K562 (cell line): ENCODE results near the gene HMGCLL1. TPM values are rescaled to one million over a fixed set of nuclear protein-coding genes. Genes with fewer than 3 reads are reported as not detected.

ENCODE experiments used
- KLF10 ChIP-seq: fragments of 250-450 bp; sonication (Bioruptor Pico); IDR thresholded peaks from 2 replicates; pipeline ENCODE4 v1.6.1; 2021; ENCODE audit warnings: matching md5 sums
- MCM5 ChIP-seq: fragments of 450-650 bp; IDR thresholded peaks from 2 replicates; pipeline ENCODE4 v1.6.1; 2016; ENCODE audit warnings: low read depth
- MYNN ChIP-seq, 2 experiments: sonication (generic); formaldehyde crosslinking in 1 of 2; IDR thresholded peaks; 2 replicates each; pipeline versions ENCODE4 v1.5.0 to v1.6.1; 2016 to 2020; ENCODE audit warnings: antibody characterized with exemption in 1 of 2, missing genetic modification reagents in 1 of 2
- NR2C1 ChIP-seq, 2 experiments: fragments of 450-650 bp; IDR thresholded peaks; 2 replicates each; pipeline ENCODE4 v1.6.1; 2017; ENCODE audit warnings: mild to moderate bottlenecking in 2 of 2, antibody characterized with exemption in 1 of 2, inconsistent platforms in 1 of 2, missing compliant biosample characterization in 1 of 2, missing genetic modification characterization in 1 of 2
- NUFIP1 ChIP-seq: fragments of 450-650 bp; IDR thresholded peaks from 2 replicates; pipeline ENCODE4 v1.6.1; 2018; ENCODE audit not compliant: partially characterized antibody
- PHF20 ChIP-seq: fragments of 450-650 bp; IDR thresholded peaks from 2 replicates; pipeline ENCODE4 v1.6.1; 2018; ENCODE audit not compliant: partially characterized antibody
- POLR2A ChIP-seq: fragments of 450-650 bp; conservative IDR thresholded peaks from 2 replicates; pipeline ENCODE4 v1.6.1; 2016
- SIX5 ChIP-seq, 2 experiments: IDR thresholded peaks; 2 replicates each; pipeline ENCODE4 v1.6.1; 2011; ENCODE audit warnings: low read length in 2 of 2, borderline replicate concordance in 1 of 2, low read depth in 1 of 2, mild to moderate bottlenecking in 1 of 2, moderate library complexity in 1 of 2; ENCODE audit not compliant: insufficient read depth in 1 of 2
- SMAD3 ChIP-seq: fragments of 450-650 bp; formaldehyde crosslinking; conservative IDR thresholded peaks from 2 replicates; pipeline ENCODE4 v1.4.0; 2020; ENCODE audit warnings: mild to moderate bottlenecking
- TRIM25 ChIP-seq: fragments of 450-650 bp; IDR thresholded peaks from 2 replicates; pipeline ENCODE4 v1.7.0; 2016; ENCODE audit warnings: borderline replicate concordance
- ZBTB40 ChIP-seq, 2 experiments: fragments of 450-650 bp in 1 of 2; sonication (generic) in 1 of 2; formaldehyde crosslinking in 1 of 2; IDR thresholded peaks; 2 replicates each; pipeline versions ENCODE4 v1.7.1 to v1.9.0; 2016 to 2022; ENCODE audit warnings: inconsistent platforms in 1 of 2, mild to moderate bottlenecking in 1 of 2, missing genetic modification reagents in 1 of 2
- ZNF668 ChIP-seq: fragments of 250-450 bp; sonication (Bioruptor Pico); IDR thresholded peaks from 2 replicates; pipeline ENCODE4 v1.8.0; 2022; ENCODE audit warnings: mild to moderate bottlenecking, inconsistent platforms
- polyA plus RNA-seq, 8 experiments: library from polyadenylated mRNA; depleted of rRNA in 4 of 8; stranded (reverse) in 5 of 8; unstranded in 3 of 8; fragments of >200 nt; fragmentation: Nextera tagmentation in 2 of 8; fragmentation: Illumina TruSeq in 1 of 8; extraction: Ambion mirVana in 2 of 8; extraction: Trizol in 1 of 8; gene quantifications; 2 replicates each; pipeline versions ENCODE4 v1.2.1 to v1.2.3, GENCODE V29; 2011 to 2014; ENCODE audit warnings: inconsistent platforms in 1 of 8, missing spikeins in 1 of 8
- total RNA-seq, 7 experiments: library from RNA; depleted of rRNA in 6 of 7; stranded (reverse); fragments of >200 nt in 6 of 7; fragmentation: Illumina TruSeq in 2 of 7; extraction: Trizol in 2 of 7; gene quantifications; 2 replicates each; pipeline versions ENCODE4 v1.2.1 to v1.2.3, GENCODE V29; 2011 to 2021; ENCODE audit warnings: low replicate concordance in 1 of 7

HMGCLL1 gene
- total and polyA plus RNA-seq, 9 of the 15 experiments (the other 6 are each of a cell fraction or from before 2014, with no cell fraction given): not detected

- TF ChIP-seq NR2C1 (IDR thresholded peaks at IDR 0.05): no peak
- no peak for TF ChIP-seq NR2C1 (tag; IDR thresholded peaks at IDR 0.05)
- TF ChIP-seq TRIM25: no peak
- TF ChIP-seq PHF20: no peak
- no peak for TF ChIP-seq KLF10 (CRISPR knock-in tag)
- no peak for TF ChIP-seq POLR2A
- no peak for TF ChIP-seq ZNF668 (CRISPR knock-in tag)
- no peak for TF ChIP-seq MCM5
- no peak for TF ChIP-seq ZBTB40 (IDR thresholded peaks at IDR 0.05)
- TF ChIP-seq ZBTB40 (CRISPR knock-in tag; IDR thresholded peaks at IDR 0.05): no peak
- no peak for TF ChIP-seq MYNN (IDR thresholded peaks at IDR 0.05)
- TF ChIP-seq MYNN (CRISPR knock-in tag; IDR thresholded peaks at IDR 0.05): no peak
- TF ChIP-seq NUFIP1: no peak
- TF ChIP-seq SMAD3 (CRISPR knock-in tag): no peak
- no peak for TF ChIP-seq SIX5 (IDR thresholded peaks at IDR 0.05; ENCODE audit: borderline replicate concordance in 1 of 2, insufficient read depth in 1 of 2, low read depth in 1 of 2, low read length in 2 of 2)
Observed at GRCh38 chr6:55576811-55577210, 2.2 kb downstream of the HMGCLL1 start (continued).
